T-helper 17 cell (primary cell): ENCODE data around the gene FAM53A. TPM values are rescaled to one million over a fixed set of nuclear protein-coding genes. Genes with fewer than 3 reads are reported as not detected.

Experiments used
- ATAC-seq: fragments of 150-1000 bp; cut with Tn5 transposase; 2 replicates; pipeline ENCODE4 v1.10.0; 2021; ENCODE audit warnings: mild to moderate bottlenecking, moderate library complexity
- DNase-seq, 3 donors: peaks; one replicate each; pipeline versions ENCODE4 v3.0.0 to v3.0.0-alpha.2; 2020 to 2021
- H3K9me3 ChIP-seq: one replicate; pipeline ENCODE4 v1.7.0; 2013; ENCODE audit warnings: low read length, mild to moderate bottlenecking; ENCODE audit not compliant: control insufficient read depth, poor library complexity, severe bottlenecking
- H3K27ac Mint-ChIP-seq: one replicate; pipeline ENCODE4 v1.8.0; 2022; ENCODE audit warnings: mild to moderate bottlenecking, moderate library complexity, mixed read lengths
- H3K27me3 Mint-ChIP-seq: one replicate; pipeline ENCODE4 v1.8.0; 2022; ENCODE audit warnings: mixed read lengths
- H3K36me3 Mint-ChIP-seq: one replicate; pipeline ENCODE4 v1.8.0; 2022; ENCODE audit warnings: low read depth, mixed read lengths
- H3K4me1 Mint-ChIP-seq: one replicate; pipeline ENCODE4 v1.8.0; 2022; ENCODE audit warnings: mild to moderate bottlenecking, mixed read lengths
- H3K4me3 Mint-ChIP-seq: one replicate; pipeline ENCODE4 v1.8.0; 2022; ENCODE audit warnings: mild to moderate bottlenecking, moderate library complexity, mixed read lengths
- total RNA-seq, 4 donors: library from RNA in 2 of 4; stranded (reverse) in 2 of 4; gene quantifications; one replicate each; pipeline ENCODE4 v1.2.3 and lab custom pipeline; 2022 to 2026

FAM53A gene
- total RNA-seq, 2 donors from 2014 or later, result 2.4 to 3.1 TPM

- DNase-seq, result no peak
- no peaks in the 10 kb centered on the region for H3K27me3 Mint-ChIP-seq
Observed at GRCh38 chr4:1600211-1600780, 83.8 kb downstream of the FAM53A start.

GRCh38 chr4:1599491-1600210 is 84.5 kb downstream of the FAM53A start:
- ATAC-seq, result no peak

More at GRCh38 chr4:1600211-1600780, 83.8 kb downstream of the FAM53A start:
- H3K9me3 ChIP-seq, result no peaks in the 10 kb centered on the region
- ATAC-seq, result no peak
- Mint-ChIP-seq H3K4me1 (peaks cover 10% of the 10 kb centered on the region), H3K36me3 (peaks cover 3% of the 10 kb centered on the region), H3K4me3 (no peak overlapping the region), H3K27ac (no peak overlapping the region)

DNA sequence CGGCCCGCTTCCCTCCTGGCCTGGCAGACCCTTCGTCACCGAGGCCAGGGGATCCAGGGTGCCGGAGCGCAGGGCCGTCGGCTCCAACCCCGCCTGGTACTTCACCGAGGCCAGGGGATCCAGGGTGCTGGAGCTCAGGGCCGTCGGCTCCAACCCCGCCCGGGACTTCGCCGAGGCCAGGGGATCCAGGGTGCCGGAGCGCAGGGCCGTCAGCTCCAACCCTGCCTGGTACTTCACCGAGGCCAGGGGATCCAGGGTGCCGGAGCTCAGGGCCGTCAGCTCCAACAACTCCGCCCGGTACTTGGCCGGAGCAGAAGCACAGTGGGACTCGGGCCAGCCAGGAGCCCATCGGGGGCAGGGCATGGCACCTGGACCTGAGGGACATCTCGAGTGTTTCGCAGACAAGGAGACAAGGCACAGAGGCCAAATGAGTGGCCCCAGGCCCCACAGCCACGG is 85.1 kb downstream of the FAM53A start:
- H3K9me3 ChIP-seq, result no peaks in the 10 kb centered on the region
- DNase-seq (peak in 1 of 3 donors; percentile 2), ATAC-seq (no peak)
- H3K36me3 Mint-ChIP-seq, result peaks cover 3% of the 10 kb centered on the region
- no peaks in the 10 kb centered on the region for H3K27me3 Mint-ChIP-seq
- peaks cover 5% of the 10 kb centered on the region for H3K4me1 Mint-ChIP-seq
- no peak overlapping the region for H3K27ac Mint-ChIP-seq
- no peak overlapping the region for H3K4me3 Mint-ChIP-seq

More at GRCh38 chr4:1599491-1600210, 84.5 kb downstream of the FAM53A start:
- H3K36me3 Mint-ChIP-seq, result peaks cover 3% of the 10 kb centered on the region
- peaks cover 5% of the 10 kb centered on the region for H3K4me1 Mint-ChIP-seq
- no peak overlapping the region for H3K4me3 Mint-ChIP-seq
- peak in 1 of 3 donors; percentile 5 for DNase-seq
- no peak overlapping the region for H3K27ac Mint-ChIP-seq
- no peaks in the 10 kb centered on the region for H3K9me3 ChIP-seq
- no peaks in the 10 kb centered on the region for H3K27me3 Mint-ChIP-seq

DNA sequence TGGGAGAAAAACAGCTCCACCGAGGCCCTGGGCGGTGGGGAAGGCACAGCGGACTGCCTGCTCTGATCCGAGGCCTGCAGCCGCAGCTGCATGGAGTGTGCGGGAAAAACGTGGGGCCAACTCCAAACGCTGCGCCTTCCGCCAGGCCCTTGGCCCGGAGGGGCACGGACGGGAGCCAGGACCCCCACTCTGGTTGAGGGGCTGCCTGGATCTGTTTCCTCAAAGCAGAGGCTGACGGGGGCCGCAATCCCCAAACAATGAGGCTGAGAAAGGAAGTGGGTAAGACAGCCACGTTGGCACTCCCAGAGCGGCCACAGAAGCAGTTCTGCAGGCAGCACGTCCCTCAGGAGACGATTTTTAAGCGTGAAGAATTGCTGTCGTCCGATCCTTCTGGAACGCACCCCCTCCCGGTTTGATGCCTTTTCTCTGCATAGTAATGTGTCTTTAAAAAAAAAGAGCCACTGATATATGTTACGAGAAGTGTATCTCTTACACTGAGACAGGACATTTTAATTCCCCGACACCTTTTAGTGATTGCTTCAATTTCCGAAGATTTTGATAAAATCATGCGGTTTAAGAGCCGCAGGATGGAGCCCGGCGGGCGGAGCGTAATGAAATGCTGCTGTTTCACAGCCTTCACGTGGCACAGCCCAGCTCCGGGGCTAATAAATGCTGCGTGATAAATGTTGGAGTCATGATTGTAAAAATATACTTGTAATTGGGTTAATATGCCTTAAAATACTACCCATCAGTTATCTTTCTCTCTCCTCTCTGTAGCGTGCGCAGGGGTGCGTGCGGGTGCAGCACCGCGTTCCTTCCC is 85.7 kb downstream of the FAM53A start:
- Mint-ChIP-seq H3K27ac (no peak overlapping the region), H3K4me3 (no peak overlapping the region), H3K4me1 (peaks cover 5% of the 10 kb centered on the region), H3K36me3 (peaks cover 3% of the 10 kb centered on the region), H3K27me3 (no peaks in the 10 kb centered on the region)
- H3K9me3 ChIP-seq, result no peaks in the 10 kb centered on the region
- no peak for DNase-seq
- ATAC-seq, result no peak

DNA sequence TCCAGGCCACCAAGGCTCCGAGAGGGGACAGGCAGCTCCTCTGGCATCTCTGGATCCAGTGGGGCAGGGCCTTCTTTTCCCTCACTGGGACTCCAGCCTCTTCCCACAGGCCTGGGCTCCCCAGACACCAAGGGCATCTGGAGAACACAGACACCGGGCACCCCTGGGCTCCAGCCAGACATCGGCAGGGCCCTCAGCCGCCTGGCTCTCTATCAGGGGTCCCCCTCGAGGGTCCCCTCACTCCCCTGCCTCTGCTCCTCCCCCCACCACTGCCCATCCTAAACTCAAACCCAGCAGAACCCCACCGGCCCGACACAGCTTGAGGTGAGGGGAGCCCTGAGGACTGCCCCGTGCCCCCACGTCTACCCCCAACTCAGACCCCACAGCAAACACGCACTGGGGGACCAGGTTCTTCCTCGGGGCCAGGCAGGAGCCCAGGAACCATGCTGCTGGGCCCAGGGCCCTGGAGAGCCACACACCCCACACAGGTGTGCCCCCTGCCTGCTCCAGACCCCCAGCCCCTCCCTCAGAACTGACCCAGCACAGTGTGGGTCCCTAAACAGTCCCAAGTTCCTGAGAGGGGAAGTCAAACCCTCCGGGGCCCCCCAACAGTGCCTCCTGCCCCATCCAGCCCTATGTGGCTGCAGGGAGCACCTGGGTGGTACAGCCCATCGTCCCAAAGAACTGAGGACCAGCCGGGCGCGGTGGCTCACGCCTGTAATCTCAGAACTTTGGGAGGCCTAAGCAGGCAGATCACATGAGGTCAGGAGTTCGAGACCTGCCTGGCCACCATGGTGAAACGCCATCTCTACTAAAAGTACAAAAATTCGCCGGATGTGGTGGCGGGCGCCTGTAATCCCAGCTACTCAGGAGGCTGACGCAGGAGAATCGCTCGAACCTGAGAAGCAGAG is 86.8 kb downstream of the FAM53A start:
- Mint-ChIP-seq H3K4me3 (no peak overlapping the region), H3K4me1 (peaks cover 5% of the 10 kb centered on the region), H3K27me3 (no peaks in the 10 kb centered on the region), H3K27ac (no peak overlapping the region), H3K36me3 (peaks cover 3% of the 10 kb centered on the region)
- DNase-seq, result no peak
- no peaks in the 10 kb centered on the region for H3K9me3 ChIP-seq
- no peak for ATAC-seq

DNA sequence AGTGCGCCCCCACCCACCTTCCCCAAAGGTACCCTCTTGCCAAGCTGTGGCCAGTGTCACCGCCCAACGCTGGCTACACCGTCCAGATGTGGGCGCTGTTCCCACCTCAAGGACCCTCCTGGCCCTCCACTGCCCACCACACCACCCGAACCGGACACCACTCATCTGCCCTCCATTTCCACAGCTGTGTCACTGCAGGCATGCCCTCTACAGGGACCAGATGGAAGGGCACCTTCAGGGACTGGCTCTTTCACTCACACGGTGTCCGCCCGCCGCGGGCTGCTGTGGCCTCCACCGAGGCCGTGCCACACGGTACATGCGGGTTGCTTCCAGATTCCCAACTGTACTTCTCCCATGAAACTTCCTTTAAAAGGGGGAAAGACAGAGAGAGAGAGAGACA is 87.7 kb downstream of the FAM53A start:
- Mint-ChIP-seq H3K27me3 (no peaks in the 10 kb centered on the region), H3K4me1 (peaks cover 5% of the 10 kb centered on the region), H3K36me3 (peaks cover 3% of the 10 kb centered on the region), H3K27ac (no peak overlapping the region), H3K4me3 (no peak overlapping the region)
- no peaks in the 10 kb centered on the region for H3K9me3 ChIP-seq
- ATAC-seq (no peak), DNase-seq (no peak)

- Mint-ChIP-seq H3K27ac (no peak overlapping the region), H3K27me3 (no peaks in the 10 kb centered on the region), H3K36me3 (peaks cover 3% of the 10 kb centered on the region), H3K4me3 (no peak overlapping the region), H3K4me1 (peaks cover 5% of the 10 kb centered on the region)
- DNase-seq, result no peak
- H3K9me3 ChIP-seq, result no peaks in the 10 kb centered on the region
- no peak for ATAC-seq
Observed at GRCh38 chr4:1595789-1596325, 88.3 kb downstream of the FAM53A start.

DNA sequence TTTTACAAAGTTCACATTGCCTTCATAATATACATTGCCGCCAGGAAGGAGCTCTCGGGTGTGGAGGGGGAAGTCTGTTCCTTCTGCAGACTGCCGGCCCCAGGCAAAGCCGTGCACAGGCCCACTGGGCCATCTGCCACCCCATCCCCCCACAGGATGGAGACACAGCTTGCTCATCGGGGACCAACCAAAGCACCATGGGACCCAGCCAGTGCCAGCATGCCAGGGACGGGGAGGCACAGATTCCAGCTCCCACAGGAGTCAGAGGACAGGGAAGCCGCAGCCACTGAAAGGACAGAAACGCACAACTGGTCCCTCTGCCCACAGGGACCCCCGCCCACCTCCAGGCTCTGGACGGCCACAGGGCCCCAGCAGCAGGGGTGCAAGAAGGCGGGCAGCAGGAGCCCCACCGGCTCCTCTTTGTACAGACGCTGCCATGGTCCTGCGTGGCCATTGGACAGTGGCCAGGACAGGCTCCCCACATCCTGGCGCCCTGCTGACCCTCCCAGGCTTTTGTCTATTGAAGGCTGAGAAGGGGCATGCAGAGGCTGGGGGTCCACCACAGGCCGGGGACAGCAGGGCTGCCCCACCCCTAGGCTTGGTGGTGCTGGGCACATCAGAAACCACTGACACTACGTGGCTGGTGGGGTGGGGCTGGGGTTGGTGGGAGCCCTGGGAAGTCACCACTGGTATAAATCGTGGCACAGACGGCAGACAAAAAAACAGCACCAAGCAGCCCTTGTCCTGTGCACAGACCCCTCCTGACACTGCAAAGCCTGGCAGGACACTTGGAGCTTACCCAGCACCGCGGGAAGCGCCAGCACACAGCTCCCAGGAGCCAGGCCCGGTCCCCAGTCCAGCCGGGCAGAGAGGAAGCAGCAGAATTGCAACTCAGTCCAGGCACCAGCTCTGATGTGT is 89.0 kb downstream of the FAM53A start:
- DNase-seq (peak in 1 of 3 donors; percentile 5), ATAC-seq (no peak)
- Mint-ChIP-seq H3K27ac (no peak overlapping the region), H3K36me3 (peaks cover 3% of the 10 kb centered on the region), H3K27me3 (no peaks in the 10 kb centered on the region), H3K4me1 (peaks cover 2% of the 10 kb centered on the region), H3K4me3 (no peak overlapping the region)
- H3K9me3 ChIP-seq, result no peaks in the 10 kb centered on the region

DNA sequence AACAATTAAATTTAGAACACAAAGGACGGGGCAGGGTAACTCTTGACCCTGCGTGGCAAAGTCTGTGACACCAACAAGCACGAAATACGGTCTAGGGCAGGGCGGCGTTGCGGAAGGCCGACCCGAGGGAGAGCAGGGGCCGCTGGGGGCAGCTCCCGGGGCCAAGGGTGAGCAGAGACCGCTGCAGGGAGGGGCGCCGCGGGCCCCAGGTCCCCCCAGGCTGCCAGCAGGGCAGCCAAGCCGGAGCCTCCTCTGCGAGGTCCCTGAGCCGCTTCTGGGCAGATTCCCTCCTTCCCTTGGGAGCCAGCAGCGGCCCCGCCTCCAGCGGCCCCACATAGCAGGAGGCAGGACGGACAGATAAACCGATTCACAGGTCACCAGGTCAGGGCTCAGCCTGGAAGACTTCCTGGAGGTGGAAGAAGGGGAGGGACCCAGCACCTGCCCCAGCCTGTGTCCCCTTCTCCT is 90.2 kb downstream of the FAM53A start:
- peak in 1 of 3 donors; percentile 2 for DNase-seq

DNA sequence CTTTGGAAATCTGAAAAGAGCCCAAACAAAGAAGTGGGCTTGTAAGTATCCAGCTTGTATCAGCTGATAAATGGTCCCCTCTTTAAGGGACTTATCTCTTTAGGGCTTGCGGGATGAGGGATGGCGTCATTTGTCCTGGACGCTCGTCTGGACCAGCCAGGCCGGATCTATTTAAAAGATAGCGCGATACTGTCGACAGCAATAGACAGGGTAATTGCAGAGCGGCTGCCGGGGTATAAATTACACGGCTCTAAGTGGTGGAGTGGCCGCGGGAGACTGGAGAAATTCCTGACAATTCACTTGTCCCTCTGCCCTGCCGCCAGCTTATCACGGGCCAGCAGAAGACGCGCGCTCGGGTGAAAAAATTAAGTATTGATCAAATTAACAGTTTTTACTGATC is 90.7 kb downstream of the FAM53A start:
- Mint-ChIP-seq H3K4me1 (peaks cover 2% of the 10 kb centered on the region), H3K27me3 (no peaks in the 10 kb centered on the region), H3K4me3 (no peak overlapping the region), H3K36me3 (peaks cover 6% of the 10 kb centered on the region), H3K27ac (no peak overlapping the region)
- DNase-seq (no peak), ATAC-seq (no peak)
- H3K9me3 ChIP-seq, result peaks cover 4% of the 10 kb centered on the region

More for the DNA sequence above, 90.2 kb downstream of the FAM53A start:
- H3K9me3 ChIP-seq, result peaks cover 4% of the 10 kb centered on the region
- Mint-ChIP-seq H3K4me1 (peaks cover 2% of the 10 kb centered on the region), H3K36me3 (peaks cover 4% of the 10 kb centered on the region), H3K4me3 (no peak overlapping the region), H3K27me3 (no peaks in the 10 kb centered on the region), H3K27ac (no peak overlapping the region)
- ATAC-seq, result no peak

GRCh38 chr4:1592709-1593417 is 91.2 kb downstream of the FAM53A start:
- Mint-ChIP-seq H3K27ac (no peak overlapping the region), H3K36me3 (peaks cover 6% of the 10 kb centered on the region), H3K27me3 (no peaks in the 10 kb centered on the region), H3K4me1 (peaks cover 2% of the 10 kb centered on the region), H3K4me3 (no peak overlapping the region)
- H3K9me3 ChIP-seq, result peaks cover 4% of the 10 kb centered on the region
- ATAC-seq, result no peak
- peak in 1 of 3 donors; percentile 9 for DNase-seq
